GM18526 (cell line): ENCODE data around the gene ABHD2.

Experiments used
- POLR2A ChIP-seq: IDR thresholded peaks from 3 replicates; pipeline ENCODE4 v1.6.1; 2011; ENCODE audit not compliant: insufficient read length; ENCODE audit errors: extremely low read depth

Gene ABHD2

GRCh38 chr15:89122505-89123180 lies 34.4 kb downstream of the ABHD2 start:
- no peak for TF ChIP-seq POLR2A

GRCh38 chr15:89123181-89123525 lies 34.9 kb downstream of the ABHD2 start:
- TF ChIP-seq POLR2A: no peak

GRCh38 chr15:89125088-89125826 lies 37.0 kb downstream of the ABHD2 start:
- no peak for TF ChIP-seq POLR2A

GRCh38 chr15:89126009-89126408 lies 37.8 kb downstream of the ABHD2 start:
- TF ChIP-seq POLR2A: no peak

GRCh38 chr15:89127054-89127702 lies 38.9 kb downstream of the ABHD2 start:
- no peak for TF ChIP-seq POLR2A

- no peak for TF ChIP-seq POLR2A
Measured at GRCh38 chr15:89128320-89129122, 40.3 kb downstream of the ABHD2 start.

GRCh38 chr15:89129123-89129815 lies 41.0 kb downstream of the ABHD2 start:
- TF ChIP-seq POLR2A: no peak

GRCh38 chr15:89129816-89130134 lies 41.5 kb downstream of the ABHD2 start:
- no peak for TF ChIP-seq POLR2A

- TF ChIP-seq POLR2A: no peak
Measured at GRCh38 chr15:89130201-89130600, 41.9 kb downstream of the ABHD2 start.

- TF ChIP-seq POLR2A: no peak
Measured at GRCh38 chr15:89131731-89132130, 43.5 kb downstream of the ABHD2 start.

GRCh38 chr15:89132611-89133507 lies 44.6 kb downstream of the ABHD2 start:
- TF ChIP-seq POLR2A: no peak

GRCh38 chr15:89136078-89136806 lies 48.0 kb downstream of the ABHD2 start:
- TF ChIP-seq POLR2A: no peak
